Measurements from ENCODE around the gene LTF.
A peak's percentile ranks its signal among the peaks of the same experiment; 100 is the strongest.
"Not testable (repeated sequence)": the region's sequence is repeated elsewhere in the genome, so short reads cannot be mapped to it uniquely, and the experiment has no call there.

LTF gene

GRCh38 chr3:46497556-46498265, 33.0 kb upstream of the LTF start, which contains the start of gene RTP3:
TSS of gene RTP3 (plus strand) at chr3:46497976. CDS start at chr3:46498063, 87 bp downstream.
- Histone ChIP-seq H3K27me3 (ENCODE audit: low read depth, low read length) (peaks cover 10% of the 10 kb centered on the region), H3K4me2 (ENCODE audit: low read length) (no peak within 1 kb of the TSS), H2AFZ (ENCODE audit: low read depth, low read length) (no peak within 1 kb of the TSS), H3K79me2 (ENCODE audit: low read length) (no peaks in the 10 kb centered on the region), H3K27ac (ENCODE audit: low read length) (no peak within 1 kb of the TSS), H3K9me3 (ENCODE audit: insufficient read depth, low read length) (no peaks in the 10 kb centered on the region), H4K20me1 (ENCODE audit: insufficient read depth, low read length) (no peaks in the 10 kb centered on the region), H3K36me3 (replicated peaks; ENCODE audit: low read depth, low read length) (no peaks in the 10 kb centered on the region), H3K9ac (ENCODE audit: low read length) (no peak within 1 kb of the TSS), H3K4me1 (ENCODE audit: low read length) (peaks cover 17% of the 10 kb centered on the region), H3K4me3 (ENCODE audit: low read length) (no peak within 1 kb of the TSS)
- TF ChIP-seq CTCF (IDR thresholded peaks at IDR 0.05; ENCODE audit: low read depth, low read length) (no peak), EZH2phosphoT487 (IDR thresholded peaks at IDR 0.05; ENCODE audit: low read depth) (no peak)

- Histone ChIP-seq H3K4me1 (ENCODE audit: low read length) (peaks cover 14% of the 10 kb centered on the region), H3K9me3 (ENCODE audit: insufficient read depth, low read length) (no peaks in the 10 kb centered on the region), H3K4me3 (ENCODE audit: low read length) (no peak overlapping the region), H3K36me3 (replicated peaks; ENCODE audit: low read depth, low read length) (no peaks in the 10 kb centered on the region), H4K20me1 (ENCODE audit: insufficient read depth, low read length) (no peaks in the 10 kb centered on the region), H2AFZ (ENCODE audit: low read depth, low read length) (no peak overlapping the region), H3K4me2 (ENCODE audit: low read length) (no peak overlapping the region), H3K27me3 (ENCODE audit: low read depth, low read length) (peaks cover 13% of the 10 kb centered on the region), H3K27ac (ENCODE audit: low read length) (no peak overlapping the region), H3K79me2 (ENCODE audit: low read length) (no peaks in the 10 kb centered on the region), H3K9ac (ENCODE audit: low read length) (no peak overlapping the region)
- TF ChIP-seq CTCF (IDR thresholded peaks at IDR 0.05; ENCODE audit: low read depth, low read length) (peak; percentile 75), EZH2phosphoT487 (IDR thresholded peaks at IDR 0.05; ENCODE audit: low read depth) (no peak)
These were observed 32.2 kb upstream of the LTF start for GRCh38 chr3:46496746-46497555.

DNA sequence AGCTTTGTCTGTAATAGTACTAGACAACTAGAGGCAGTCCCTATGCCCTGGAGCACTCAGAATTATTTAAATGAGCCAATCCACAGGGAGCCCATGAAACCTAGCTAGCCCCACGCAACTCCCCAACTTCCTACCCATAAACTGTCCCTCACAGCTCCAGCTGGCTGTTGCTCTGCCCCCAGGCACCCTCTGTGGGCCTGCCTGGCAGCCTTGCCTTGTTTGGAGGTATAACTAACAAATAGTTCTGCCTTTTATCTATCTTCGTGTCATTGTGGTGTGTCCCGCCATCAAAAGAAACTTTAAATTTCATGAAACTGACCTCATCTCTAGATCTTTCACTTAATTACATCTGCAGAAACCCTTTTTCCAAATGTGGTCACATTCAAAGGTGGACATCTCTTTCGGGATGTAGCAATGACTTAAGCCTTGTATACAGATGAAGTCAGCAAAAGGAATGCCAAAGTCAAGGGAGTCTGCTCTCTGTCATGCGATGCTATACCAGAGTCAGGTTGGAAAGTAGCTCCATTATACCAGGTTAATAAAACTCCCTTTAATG, 31.3 kb upstream of the LTF start:
- no peaks in the 10 kb centered on the region for H3K9me3 ChIP-seq (ENCODE audit: insufficient read depth, low read length)
- no peak overlapping the region for H2AFZ ChIP-seq (ENCODE audit: low read depth, low read length)
- H3K36me3 ChIP-seq (replicated peaks; ENCODE audit: low read depth, low read length), result no peaks in the 10 kb centered on the region
- H3K27ac ChIP-seq (ENCODE audit: low read length), result no peak overlapping the region
- H3K4me1 ChIP-seq (ENCODE audit: low read length), result peaks cover 5% of the 10 kb centered on the region
- no peak overlapping the region for H3K4me2 ChIP-seq (ENCODE audit: low read length)
- H3K27me3 ChIP-seq (ENCODE audit: low read depth, low read length), result peaks cover 23% of the 10 kb centered on the region
- no peak for TF ChIP-seq CTCF (IDR thresholded peaks at IDR 0.05; ENCODE audit: low read depth, low read length)
- TF ChIP-seq EZH2phosphoT487 (IDR thresholded peaks at IDR 0.05; ENCODE audit: low read depth), result no peak
- no peak overlapping the region for H3K4me3 ChIP-seq (ENCODE audit: low read length)
- H3K79me2 ChIP-seq (ENCODE audit: low read length), result no peaks in the 10 kb centered on the region
- H3K9ac ChIP-seq (ENCODE audit: low read length), result no peak overlapping the region
- H4K20me1 ChIP-seq (ENCODE audit: insufficient read depth, low read length), result no peaks in the 10 kb centered on the region

GRCh38 chr3:46494491-46494890, 29.8 kb upstream of the LTF start:
- H3K9ac ChIP-seq (ENCODE audit: low read length); H3K4me3 ChIP-seq (ENCODE audit: low read length); H3K4me1 ChIP-seq (ENCODE audit: low read length); H3K9me3 ChIP-seq (ENCODE audit: insufficient read depth, low read length); H3K4me2 ChIP-seq (ENCODE audit: low read length); H3K36me3 ChIP-seq (replicated peaks; ENCODE audit: low read depth, low read length); H4K20me1 ChIP-seq (ENCODE audit: insufficient read depth, low read length); H3K79me2 ChIP-seq (ENCODE audit: low read length); H3K27ac ChIP-seq (ENCODE audit: low read length); H2AFZ ChIP-seq (ENCODE audit: low read depth, low read length): not testable (repeated sequence)
- peaks cover 29% of the 10 kb centered on the region for H3K27me3 ChIP-seq (ENCODE audit: low read depth, low read length)

Measured in OCI-LY3 (cell line).